WTC11 (cell line): ENCODE results near the gene ANP32E.
"Not testable (repeated sequence)": the region's sequence is repeated elsewhere in the genome, so short reads cannot be mapped to it uniquely, and the experiment has no call there.

Source experiments
- CREB1 ChIP-seq: sonication (generic); formaldehyde crosslinking; IDR thresholded peaks from 2 replicates; pipeline ENCODE4 v1.8.0; 2023; ENCODE audit warnings: mild to moderate bottlenecking, missing genetic modification reagents
- ELF4 ChIP-seq: sonication (generic); formaldehyde crosslinking; IDR thresholded peaks from 2 replicates; pipeline ENCODE4 v1.8.1; 2022; ENCODE audit warnings: low read depth, mild to moderate bottlenecking, moderate library complexity, missing genetic modification reagents
- KAT7 ChIP-seq: sonication (generic); formaldehyde crosslinking; IDR thresholded peaks from 2 replicates; pipeline ENCODE4 v1.8.1; 2023; ENCODE audit warnings: missing genetic modification reagents, mild to moderate bottlenecking, borderline replicate concordance
- NR2C2 ChIP-seq: sonication (generic); formaldehyde crosslinking; IDR thresholded peaks from 2 replicates; pipeline ENCODE4 v1.8.0; 2022; ENCODE audit warnings: mild to moderate bottlenecking, missing genetic modification reagents
- PRDM15 ChIP-seq: sonication (generic); formaldehyde crosslinking; IDR thresholded peaks from 2 replicates; pipeline ENCODE4 v1.8.0; 2022; ENCODE audit warnings: missing genetic modification reagents
- SMAD3 ChIP-seq: sonication (generic); formaldehyde crosslinking; IDR thresholded peaks from 2 replicates; pipeline ENCODE4 v1.8.0; 2022; ENCODE audit warnings: missing genetic modification reagents, mild to moderate bottlenecking, borderline replicate concordance
- TEAD4 ChIP-seq: sonication (generic); formaldehyde crosslinking; IDR thresholded peaks from 2 replicates; pipeline ENCODE4 v1.8.0; 2022; ENCODE audit warnings: mild to moderate bottlenecking, missing genetic modification reagents
- TF ChIP-seq, protein P1 (sequence below): sonication (generic); formaldehyde crosslinking; IDR thresholded peaks from 2 replicates; pipeline ENCODE4 v1.8.0; 2022; ENCODE audit warnings: mild to moderate bottlenecking, missing genetic modification reagents
- TF ChIP-seq, protein P2 (sequence below): fragments of 200-600 bp; IDR thresholded peaks from 2 replicates; pipeline ENCODE4 v1.8.0; 2022; ENCODE audit warnings: antibody characterized with exemption
- TF ChIP-seq, protein P3 (sequence below): sonication (generic); formaldehyde crosslinking; IDR thresholded peaks from 2 replicates; pipeline ENCODE4 v1.8.1; 2022; ENCODE audit warnings: low read depth, mild to moderate bottlenecking, moderate library complexity, missing genetic modification reagents, borderline replicate concordance
- TF ChIP-seq, protein P4 (sequence below): sonication (generic); formaldehyde crosslinking; IDR thresholded peaks from 2 replicates; pipeline ENCODE4 v1.8.1; 2022; ENCODE audit warnings: mild to moderate bottlenecking, moderate library complexity, missing genetic modification reagents

- not testable (repeated sequence) for TF ChIP-seq NR2C2 (CRISPR knock-in tag); ELF4 (CRISPR knock-in tag); CREB1; SMAD3 (CRISPR knock-in tag); PRDM15 (CRISPR knock-in tag); KAT7 (CRISPR knock-in tag); TEAD4
- TF ChIP-seq, protein P1, sequence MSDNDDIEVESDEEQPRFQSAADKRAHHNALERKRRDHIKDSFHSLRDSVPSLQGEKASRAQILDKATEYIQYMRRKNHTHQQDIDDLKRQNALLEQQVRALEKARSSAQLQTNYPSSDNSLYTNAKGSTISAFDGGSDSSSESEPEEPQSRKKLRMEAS (CRISPR knock-in tag): not testable (repeated sequence)
- TF ChIP-seq, protein P2, sequence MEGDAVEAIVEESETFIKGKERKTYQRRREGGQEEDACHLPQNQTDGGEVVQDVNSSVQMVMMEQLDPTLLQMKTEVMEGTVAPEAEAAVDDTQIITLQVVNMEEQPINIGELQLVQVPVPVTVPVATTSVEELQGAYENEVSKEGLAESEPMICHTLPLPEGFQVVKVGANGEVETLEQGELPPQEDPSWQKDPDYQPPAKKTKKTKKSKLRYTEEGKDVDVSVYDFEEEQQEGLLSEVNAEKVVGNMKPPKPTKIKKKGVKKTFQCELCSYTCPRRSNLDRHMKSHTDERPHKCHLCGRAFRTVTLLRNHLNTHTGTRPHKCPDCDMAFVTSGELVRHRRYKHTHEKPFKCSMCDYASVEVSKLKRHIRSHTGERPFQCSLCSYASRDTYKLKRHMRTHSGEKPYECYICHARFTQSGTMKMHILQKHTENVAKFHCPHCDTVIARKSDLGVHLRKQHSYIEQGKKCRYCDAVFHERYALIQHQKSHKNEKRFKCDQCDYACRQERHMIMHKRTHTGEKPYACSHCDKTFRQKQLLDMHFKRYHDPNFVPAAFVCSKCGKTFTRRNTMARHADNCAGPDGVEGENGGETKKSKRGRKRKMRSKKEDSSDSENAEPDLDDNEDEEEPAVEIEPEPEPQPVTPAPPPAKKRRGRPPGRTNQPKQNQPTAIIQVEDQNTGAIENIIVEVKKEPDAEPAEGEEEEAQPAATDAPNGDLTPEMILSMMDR: not testable (repeated sequence)
- TF ChIP-seq, protein P3, sequence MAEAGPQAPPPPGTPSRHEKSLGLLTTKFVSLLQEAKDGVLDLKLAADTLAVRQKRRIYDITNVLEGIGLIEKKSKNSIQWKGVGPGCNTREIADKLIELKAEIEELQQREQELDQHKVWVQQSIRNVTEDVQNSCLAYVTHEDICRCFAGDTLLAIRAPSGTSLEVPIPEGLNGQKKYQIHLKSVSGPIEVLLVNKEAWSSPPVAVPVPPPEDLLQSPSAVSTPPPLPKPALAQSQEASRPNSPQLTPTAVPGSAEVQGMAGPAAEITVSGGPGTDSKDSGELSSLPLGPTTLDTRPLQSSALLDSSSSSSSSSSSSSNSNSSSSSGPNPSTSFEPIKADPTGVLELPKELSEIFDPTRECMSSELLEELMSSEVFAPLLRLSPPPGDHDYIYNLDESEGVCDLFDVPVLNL: not testable (repeated sequence)
- TF ChIP-seq, protein P4, sequence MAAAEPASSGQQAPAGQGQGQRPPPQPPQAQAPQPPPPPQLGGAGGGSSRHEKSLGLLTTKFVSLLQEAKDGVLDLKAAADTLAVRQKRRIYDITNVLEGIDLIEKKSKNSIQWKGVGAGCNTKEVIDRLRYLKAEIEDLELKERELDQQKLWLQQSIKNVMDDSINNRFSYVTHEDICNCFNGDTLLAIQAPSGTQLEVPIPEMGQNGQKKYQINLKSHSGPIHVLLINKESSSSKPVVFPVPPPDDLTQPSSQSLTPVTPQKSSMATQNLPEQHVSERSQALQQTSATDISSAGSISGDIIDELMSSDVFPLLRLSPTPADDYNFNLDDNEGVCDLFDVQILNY (CRISPR knock-in tag): not testable (repeated sequence)
Observed at GRCh38 chr1:150186438-150186788, 49.5 kb downstream of the ANP32E start.
